Amniotic stem cell (primary cell): ENCODE results near the gene PLXNB3.
"Not testable (repeated sequence)": the region's sequence is repeated elsewhere in the genome, so short reads cannot be mapped to it uniquely, and the experiment has no call there.

Source experiments
- DNase-seq: peaks from one replicate; lab custom pipeline; 2025; lab: John Stamatoyannopoulos, UW

PLXNB3 gene

DNA sequence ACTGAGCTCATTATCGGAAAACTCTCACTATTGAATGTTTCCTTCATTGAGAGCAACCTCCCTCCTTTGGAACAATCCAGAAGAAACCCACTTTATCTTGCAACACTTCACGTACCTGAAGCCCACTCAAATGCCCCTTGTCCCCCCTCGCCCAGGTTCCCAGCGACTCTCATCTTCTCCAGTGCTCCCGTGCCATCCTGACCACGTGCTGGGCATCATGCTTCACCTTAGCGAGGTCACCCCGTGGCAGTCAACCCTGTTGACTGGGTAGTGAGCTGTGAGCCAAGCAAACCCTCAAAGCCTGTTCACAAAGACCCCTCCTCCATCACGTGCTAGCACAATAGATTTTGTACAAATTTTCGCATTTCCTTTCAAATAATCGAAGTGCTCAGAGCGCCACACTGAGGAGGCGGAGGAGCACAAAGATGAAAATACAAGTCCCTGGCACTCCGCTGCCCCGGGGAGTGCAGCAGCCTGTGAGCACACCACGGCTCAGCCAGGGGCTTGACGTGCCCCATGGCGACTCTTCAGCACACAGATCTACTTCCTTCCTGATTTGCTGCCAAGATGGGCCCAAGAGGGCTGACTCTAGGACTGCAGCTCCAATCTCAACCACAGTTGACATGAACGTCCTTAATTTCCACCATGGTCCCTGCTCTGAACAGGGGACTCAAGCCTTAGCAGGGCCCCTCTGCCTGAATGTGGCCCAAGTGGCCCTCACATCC is 50.7 kb downstream of the PLXNB3 start:
- no peak for DNase-seq

DNA sequence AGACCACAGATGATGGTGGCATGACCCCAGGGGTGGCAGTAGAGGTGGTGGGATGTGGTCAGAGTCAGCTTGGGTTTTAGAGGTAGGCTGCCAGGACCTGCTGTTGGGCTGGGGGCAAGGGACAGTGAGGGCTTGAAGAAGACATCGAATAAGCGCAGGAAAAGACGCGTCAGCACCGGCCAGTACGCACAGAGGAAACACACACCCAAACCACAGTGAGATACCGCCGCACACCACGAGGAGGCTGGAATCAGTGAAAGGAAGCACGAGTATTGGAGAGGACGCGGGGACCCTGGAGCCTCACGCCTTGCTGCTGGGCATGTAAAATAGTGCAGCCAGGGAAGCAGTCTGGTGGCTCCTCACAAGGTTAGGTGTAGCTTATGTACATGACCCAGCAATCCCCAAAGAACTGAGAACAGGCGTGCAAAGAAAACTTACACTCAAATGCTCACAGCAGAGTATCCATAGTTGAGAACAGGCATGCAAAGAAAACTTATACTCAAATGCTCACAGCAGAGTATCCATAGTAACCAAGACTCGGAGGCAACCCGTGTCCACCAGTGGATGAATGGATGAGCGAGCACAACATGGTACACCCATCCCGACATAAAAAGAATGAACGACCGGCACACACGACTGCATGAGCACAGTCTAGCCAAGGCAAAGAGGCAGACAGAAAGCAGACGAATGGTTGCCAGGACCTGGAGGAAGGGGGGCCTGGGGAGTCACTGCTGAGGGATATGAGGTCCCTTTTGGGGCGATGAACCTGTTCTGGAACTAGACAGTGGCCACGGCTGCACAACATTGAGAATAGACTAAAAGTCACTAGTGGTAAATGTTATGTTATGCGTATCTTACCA is 53.0 kb downstream of the PLXNB3 start:
- no peak for DNase-seq

DNA sequence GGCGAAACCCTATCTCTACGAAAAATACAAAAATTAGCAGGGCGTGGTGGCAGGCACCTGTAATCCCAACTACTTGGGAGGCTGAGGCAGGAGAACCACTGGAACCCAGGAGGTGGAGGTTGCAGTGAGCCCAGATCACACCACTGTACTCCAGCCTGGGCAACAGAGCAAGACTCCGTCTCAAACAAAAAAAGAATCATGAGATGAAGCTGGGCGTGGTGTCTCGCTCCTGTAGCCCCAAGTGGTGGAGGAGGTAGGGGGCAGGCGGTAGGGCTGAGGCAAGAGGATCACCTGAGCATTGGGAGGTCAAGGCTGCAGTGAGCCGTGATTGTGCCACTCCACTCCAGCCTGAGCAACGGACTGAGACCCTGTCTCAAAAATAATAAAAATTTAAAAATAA is 54.0 kb downstream of the PLXNB3 start:
- not testable (repeated sequence) for DNase-seq

DNA sequence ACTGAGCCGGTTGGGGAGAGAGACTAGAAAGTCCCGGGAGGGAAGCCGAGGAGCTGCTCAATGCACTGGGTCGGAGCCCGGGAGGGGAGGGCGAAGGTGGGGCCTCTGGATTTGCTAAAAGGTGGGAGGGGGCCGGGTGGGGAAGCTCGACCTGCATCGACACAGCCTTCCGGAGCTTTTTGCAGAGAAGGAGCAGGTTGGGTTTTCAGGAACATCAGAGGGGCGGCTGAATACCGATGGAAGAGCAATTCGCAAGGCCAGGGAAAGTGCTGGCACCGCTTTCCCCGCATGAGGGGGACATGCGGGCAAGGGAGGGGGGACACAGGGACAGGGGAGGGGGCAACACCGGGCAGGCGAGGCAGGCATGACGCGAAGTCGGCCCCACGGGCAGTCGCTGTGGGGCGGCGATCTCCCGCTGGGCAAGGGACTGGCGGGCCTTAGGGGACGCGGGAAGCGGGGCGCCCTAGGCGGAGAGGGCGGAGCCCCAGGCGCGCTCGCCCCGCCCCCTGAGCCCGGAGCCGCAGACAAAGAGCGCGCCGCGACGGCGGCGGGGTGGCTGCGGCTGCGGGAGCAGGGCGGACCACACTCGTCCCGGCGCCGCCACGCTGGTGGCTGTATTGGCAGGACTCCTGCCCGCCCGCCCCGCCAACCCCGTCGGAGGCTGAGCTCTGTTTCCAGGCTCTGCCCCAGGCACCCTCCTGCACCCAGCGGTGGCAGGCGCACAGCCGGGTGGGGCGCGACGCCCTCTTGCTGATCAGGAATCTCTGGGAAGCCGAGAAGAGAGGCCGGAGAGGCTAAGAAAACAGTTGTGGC is 54.7 kb downstream of the PLXNB3 start:
- DNase-seq = no peak

DNA sequence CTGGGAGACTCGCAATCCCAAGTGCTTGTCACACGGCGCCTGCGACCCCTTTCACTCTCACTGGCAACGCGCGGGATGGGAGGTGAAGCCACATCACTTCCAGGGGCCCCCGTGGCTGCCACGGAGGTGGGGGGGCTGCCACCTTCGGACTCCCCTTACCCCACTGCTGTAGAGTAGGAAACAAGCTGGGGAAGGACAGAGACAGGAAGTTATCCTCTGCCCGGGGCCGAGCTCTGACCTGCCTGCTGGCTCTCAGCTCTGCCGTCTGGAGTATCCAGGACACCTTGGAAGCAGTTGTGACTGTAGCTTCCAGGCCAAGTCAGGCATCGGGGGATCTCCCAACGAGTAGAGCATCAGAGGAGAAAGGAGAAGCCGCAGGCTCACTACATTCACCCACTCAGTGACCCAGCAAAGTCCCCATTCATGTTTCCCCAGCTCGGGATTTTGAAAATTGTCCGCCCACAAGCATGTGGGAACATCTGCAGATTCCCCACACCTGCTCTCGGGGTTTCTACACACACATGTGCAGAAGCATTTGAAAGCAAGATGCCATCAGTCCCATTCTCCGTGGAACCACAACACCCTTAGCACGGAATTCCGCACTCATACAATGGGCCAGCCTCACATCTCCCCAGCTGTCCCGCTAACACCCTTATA is 55.5 kb downstream of the PLXNB3 start:
- DNase-seq = no peak

DNA sequence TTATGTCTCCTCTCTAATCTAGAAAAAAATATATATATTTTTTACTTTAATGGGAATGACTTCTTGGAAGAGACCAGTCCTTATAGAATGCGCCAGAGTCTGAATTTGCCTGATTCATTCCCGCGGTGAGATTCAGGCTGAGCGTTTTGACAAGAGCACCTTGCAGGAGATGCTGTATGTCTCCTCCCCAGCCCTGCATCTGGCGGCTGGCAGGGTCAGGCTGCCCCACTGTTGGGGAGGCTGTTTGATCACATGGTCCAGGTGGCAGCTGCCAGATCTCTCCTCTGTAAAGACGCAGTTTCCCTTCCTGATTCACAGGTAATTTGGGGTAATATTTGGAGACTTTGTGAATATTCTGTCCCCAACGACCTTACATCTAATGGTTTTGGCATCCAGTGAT is 56.6 kb downstream of the PLXNB3 start:
- no peak for DNase-seq

DNA sequence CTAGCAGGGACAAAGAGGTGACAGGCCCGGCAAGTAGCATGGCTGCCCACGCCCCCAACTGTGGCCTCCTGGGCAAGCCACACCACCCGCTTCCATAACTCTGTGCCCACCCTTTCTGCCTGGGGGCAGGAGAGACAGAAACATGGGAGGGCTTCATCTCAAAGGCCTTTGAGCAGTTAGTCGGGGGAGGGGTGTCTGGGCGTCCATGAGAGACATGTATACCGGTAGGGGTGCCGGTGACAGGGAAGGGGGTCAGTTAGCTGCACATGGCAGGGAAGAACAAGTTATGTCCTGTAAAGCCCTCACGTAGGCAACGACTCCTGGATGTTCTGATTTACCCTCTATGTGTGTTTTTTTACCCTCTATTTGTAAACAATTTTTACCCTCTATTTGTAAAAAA is 57.0 kb downstream of the PLXNB3 start:
- no peak for DNase-seq

DNA sequence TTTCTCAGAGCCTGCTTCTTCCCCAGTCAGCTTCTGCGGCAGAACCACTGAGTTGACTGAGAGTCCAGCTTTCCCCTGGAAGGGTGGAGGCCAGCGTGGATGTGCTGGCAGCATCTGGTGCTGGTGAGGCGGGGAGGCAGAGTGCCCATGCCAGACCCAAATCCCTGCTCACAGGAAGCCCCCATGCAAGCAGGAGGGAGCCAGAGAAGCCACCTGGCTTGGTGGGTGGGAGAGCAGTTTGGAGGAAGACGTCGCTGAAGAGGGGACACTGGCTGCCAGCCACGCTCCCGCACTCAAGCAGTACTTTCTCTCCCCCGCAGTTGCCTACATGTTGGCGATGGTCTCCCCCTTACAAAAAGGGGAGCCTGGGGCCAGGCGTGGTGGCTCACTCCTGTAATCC is 60.3 kb downstream of the PLXNB3 start:
- no peak for DNase-seq

DNA sequence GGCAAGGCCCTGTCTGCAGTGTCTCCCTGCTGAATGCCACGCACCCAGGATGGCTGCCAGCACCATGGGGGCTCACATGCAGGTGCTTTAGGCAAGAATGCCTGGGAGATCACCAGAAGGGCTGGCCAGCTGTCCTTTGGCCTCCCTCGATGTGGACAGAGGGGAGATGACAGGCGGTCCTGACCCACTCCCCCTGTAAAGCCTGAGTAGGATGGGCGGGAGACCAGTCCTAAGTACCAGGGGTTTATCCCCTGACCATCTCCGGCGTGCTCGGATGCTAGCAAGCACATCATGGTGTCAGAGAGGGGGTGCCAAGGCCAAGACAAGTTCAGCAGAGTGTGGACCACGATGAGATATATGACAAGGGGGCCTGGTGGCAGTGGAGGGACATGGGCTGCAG is 61.0 kb downstream of the PLXNB3 start:
- no peak for DNase-seq
